T-helper 1 cell treated with Interleukin-12 subunit alpha and Interleukin-12 subunit beta and Interleukin-4 antibody, amounts not matched to agents 30 ng/mL and 1 ng/mL, for 36 hours (primary cell): ENCODE data around the gene COPA. TPM values are rescaled to one million over a fixed set of nuclear protein-coding genes. Genes with fewer than 3 reads are reported as not detected.

Experiments used
- intact Hi-C: fragments of 100-400 bp; cut with micrococcal nuclease; formaldehyde crosslinking; loops from one replicate; pipeline ENCODE4 v1.15.1; 2024
- total RNA-seq: library from RNA; stranded (reverse); gene quantifications from 2 replicates; pipeline ENCODE4 v1.2.3, GENCODE V29; 2022

The COPA gene
- total RNA-seq, 1 donor from 2014 or later, result 150 TPM

GRCh38 chr1:160363010-160363409 is 20.0 kb upstream of the COPA start:
- intact Hi-C loops, result no loop called here

- intact Hi-C loops, result no loop called here
Observed at GRCh38 chr1:160362168-160362957, 19.3 kb upstream of the COPA start.

- intact Hi-C loops, result no loop called here
Observed at GRCh38 chr1:160361814-160362167, 18.7 kb upstream of the COPA start.

- intact Hi-C loops, result no loop called here
Observed at GRCh38 chr1:160361199-160361598, 18.1 kb upstream of the COPA start.

- intact Hi-C loops, result no loop called here
Observed at GRCh38 chr1:160360227-160360695, 17.2 kb upstream of the COPA start.

GRCh38 chr1:160359559-160360226 is 16.6 kb upstream of the COPA start:
- intact Hi-C loops, result no loop called here

GRCh38 chr1:160358073-160358472 is 15.0 kb upstream of the COPA start:
- intact Hi-C loops, result no loop called here

- intact Hi-C loops, result no loop called here
Observed at GRCh38 chr1:160357286-160358002, 14.4 kb upstream of the COPA start.

GRCh38 chr1:160354388-160354985 is 11.4 kb upstream of the COPA start:
- intact Hi-C loops, result loop anchor here (1.0 kb wide), 2 partner anchors 22 to 253 kb away; no protein-coding TSS in a partner anchor

- intact Hi-C loops, result no loop called here
Observed at GRCh38 chr1:160353223-160353622, 10.2 kb upstream of the COPA start.

- intact Hi-C loops, result no loop called here
Observed at GRCh38 chr1:160352555-160352954, 9.5 kb upstream of the COPA start.

- intact Hi-C loops, result no loop called here
Observed at GRCh38 chr1:160351629-160352028, 8.6 kb upstream of the COPA start.

- intact Hi-C loops, result loop anchor here (10.0 kb wide), 1 partner anchor 698 kb away; the partner anchor contains the start of gene USF1
Observed at GRCh38 chr1:160346958-160347357, 3.9 kb upstream of the COPA start.

GRCh38 chr1:160346463-160346862 is 3.4 kb upstream of the COPA start:
- intact Hi-C loops, result loop anchor here (10.0 kb wide), 1 partner anchor 698 kb away; the partner anchor contains the start of gene USF1

- intact Hi-C loops, result loop anchor here (10.0 kb wide), 1 partner anchor 700 kb away; the partner anchor contains the start of gene USF1
Observed at GRCh38 chr1:160344936-160345335, 1.9 kb upstream of the COPA start.

GRCh38 chr1:160344241-160344640 is 1.2 kb upstream of the COPA start:
- intact Hi-C loops, result loop anchor here (10.0 kb wide), 1 partner anchor 701 kb away; the partner anchor contains the start of gene USF1

GRCh38 chr1:160342526-160342925 is 524 bp downstream of the COPA start:
- intact Hi-C loops, result loop anchor here (1.0 to 10.0 kb wide), 6 partner anchors 86 to 702 kb away; partner anchors contain the start of genes PEA15, TAGLN2 and USF1

- intact Hi-C loops, result loop anchor here (10.0 kb wide), 1 partner anchor 704 kb away; the partner anchor contains the start of gene USF1
Observed at GRCh38 chr1:160340866-160341265, 2.2 kb downstream of the COPA start.

GRCh38 chr1:160340146-160340545 is 2.9 kb downstream of the COPA start:
- intact Hi-C loops, result loop anchor here (10.0 kb wide), 1 partner anchor 705 kb away; the partner anchor contains the start of gene USF1

- intact Hi-C loops, result no loop called here
Observed at GRCh38 chr1:160338580-160338979, 4.5 kb downstream of the COPA start.

GRCh38 chr1:160332516-160332915 is 10.5 kb downstream of the COPA start:
- intact Hi-C loops, result no loop called here
